GM12878 (cell line): ENCODE results near the gene GALNT17. TPM values are rescaled to one million over a fixed set of nuclear protein-coding genes. Genes with fewer than 3 reads are reported as not detected.

Source experiments
- ATAC-seq: fragments of 200-7000 bp; cut with Tn5 transposase; 3 replicates; pipeline ENCODE4 v1.9.1; 2020; ENCODE audit warnings: mild to moderate bottlenecking, moderate library complexity
- BruUV-seq: library from RNA; stranded (reverse); fragments of 400-500 nt; replicated peaks from 2 replicates; lab custom pipeline; 2021; lab: Mats Ljungman, UMichigan
- CTCF ChIA-PET: fragments of 300-600 bp; sonication (Branson Sonifier 250); formaldehyde crosslinking; extraction: SDS; loops from one replicate; lab custom pipeline; 2021; ENCODE audit warnings: inconsistent platforms; lab: Yijun Ruan, JAX
- POLR2A ChIA-PET: fragments of 350-600 bp; formaldehyde crosslinking; extraction: SDS; loops from one replicate; lab custom pipeline; 2021; ENCODE audit warnings: inconsistent platforms; lab: Charles Lee
- RAD21 ChIA-PET: fragments of 300-600 bp; sonication (Branson Sonifier 250); formaldehyde crosslinking; loops from one replicate; lab custom pipeline; 2023; ENCODE audit warnings: antibody characterized with exemption; ENCODE audit not compliant: unreplicated experiment; lab: Charles Lee
- SMC1A ChIA-PET: fragments of 300-600 bp; sonication (Branson Sonifier 250); formaldehyde crosslinking; loops from one replicate; lab custom pipeline; 2023; ENCODE audit not compliant: unreplicated experiment, uncharacterized antibody; lab: Charles Lee
- DNase-seq: peaks from one replicate; pipeline ENCODE4 v3.0.0-alpha.2; 2011; ENCODE audit warnings: low read depth, low spot score
- FAIRE-seq: peaks from 3 replicates; lab custom pipeline; 2011; peaks lifted over from hg19 to GRCh38; lab: Jason Lieb, UNC
- H2AFZ ChIP-seq: 2 replicates; pipeline ENCODE4 v1.6.0; 2011; ENCODE audit warnings: low read depth, low read length, control low read depth; ENCODE audit not compliant: control insufficient read depth
- H3K27ac ChIP-seq: 2 replicates; pipeline ENCODE4 v1.5.1; 2011; ENCODE audit warnings: control low read depth; ENCODE audit not compliant: control insufficient read depth, insufficient read depth
- H3K27me3 ChIP-seq, 2 experiments: replicated peaks in 1 of 2; 2 replicates each; pipeline versions ENCODE4 v1.6.0 to v1.6.1; 2011; ENCODE audit warnings: low read length in 1 of 2; ENCODE audit not compliant: control insufficient read depth in 2 of 2, insufficient read depth in 2 of 2
- H3K36me3 ChIP-seq, 2 experiments: 2 replicates each; pipeline ENCODE4 v1.5.1; 2011; ENCODE audit warnings: low read length in 1 of 2; ENCODE audit not compliant: control insufficient read depth in 2 of 2, insufficient read depth in 2 of 2
- H3K4me1 ChIP-seq: 2 replicates; pipeline ENCODE4 v1.6.1; 2011; ENCODE audit warnings: mild to moderate bottlenecking, low read length, moderate library complexity, mixed read lengths; ENCODE audit not compliant: control insufficient read depth, insufficient read depth
- H3K4me2 ChIP-seq: 2 replicates; pipeline ENCODE4 v1.6.0; 2011; ENCODE audit warnings: control low read depth; ENCODE audit not compliant: control insufficient read depth, insufficient read depth
- H3K4me3 ChIP-seq: fragments of 200-600 bp; sonication (generic); 2 replicates; pipeline ENCODE4 v1.5.1; 2016
- H3K79me2 ChIP-seq: 2 replicates; pipeline ENCODE4 v1.6.0; 2011; ENCODE audit warnings: low read length; ENCODE audit not compliant: control insufficient read depth, insufficient read depth
- H3K9ac ChIP-seq: 2 replicates; pipeline ENCODE4 v1.8.0; 2011; ENCODE audit warnings: low read length, control low read depth, mixed read lengths; ENCODE audit not compliant: control insufficient read depth, insufficient read depth
- H3K9me3 ChIP-seq: replicated peaks from 3 replicates; pipeline ENCODE4 v1.5.1; 2011; ENCODE audit warnings: mild to moderate bottlenecking, low read length; ENCODE audit not compliant: control insufficient read depth, insufficient read depth
- H4K20me1 ChIP-seq: 2 replicates; pipeline ENCODE4 v1.6.0; 2011; ENCODE audit not compliant: control insufficient read depth, insufficient read depth
- ETV6 ChIP-seq, 2 experiments: fragments of 450-650 bp in 1 of 2; IDR thresholded peaks in 1 of 2; conservative IDR thresholded peaks in 1 of 2; 2 replicates each; pipeline ENCODE4 v1.6.1; 2014; ENCODE audit warnings: antibody characterized with exemption in 1 of 2, borderline replicate concordance in 1 of 2, low read depth in 1 of 2, mild to moderate bottlenecking in 1 of 2, moderate library complexity in 1 of 2
- ZBTB40 ChIP-seq: fragments of 450-650 bp; IDR thresholded peaks from 2 replicates; pipeline ENCODE4 v1.6.1; 2016; ENCODE audit warnings: mild to moderate bottlenecking, moderate library complexity, borderline replicate concordance
- ZNF217 ChIP-seq: fragments of 450-650 bp; IDR thresholded peaks from 2 replicates; pipeline ENCODE4 v1.6.1; 2017; ENCODE audit warnings: antibody characterized with exemption, mild to moderate bottlenecking
- WGBS: methylation state at CpG from one replicate; pipeline ENCODE4 v1.1.6; 2016; ENCODE audit warnings: low lambda C conversion rate; ENCODE audit not compliant: insufficient replicate concordance, insufficient coverage; ENCODE audit errors: missing lambda C conversion rate; 5-methylcytosine and 5-hydroxymethylcytosine counted together
- in situ Hi-C: fragments of 300-500 bp; cut with MboI; formaldehyde crosslinking; loops from 9 replicates; pipeline ENCODE4 v1.14.3; 2018; ENCODE audit warnings: mixed read lengths
- intact Hi-C: fragments of 100-400 bp; cut with micrococcal nuclease; formaldehyde crosslinking; loops from one replicate; pipeline ENCODE4 v1.14.2; 2022; ENCODE audit not compliant: unreplicated experiment
- polyA plus RNA-seq, 11 experiments: library from polyadenylated mRNA; depleted of rRNA in 4 of 11; unstranded in 6 of 11; stranded (reverse) in 5 of 11; fragments of >200 nt; fragmentation: Nextera tagmentation in 4 of 11; fragmentation: Illumina TruSeq in 1 of 11; extraction: Ambion mirVana in 4 of 11; extraction: Trizol in 1 of 11; gene quantifications; 1 replicate in 1 of 11; 2 replicates in 10 of 11; pipeline versions ENCODE4 v1.2.1 to v1.2.3, GENCODE V29; 2011 to 2016; ENCODE audit warnings: inconsistent platforms in 2 of 11, missing spikeins in 2 of 11, low read depth in 1 of 11
- total RNA-seq, 4 experiments: library from RNA; depleted of rRNA in 3 of 4; stranded (reverse); fragments of >200 nt in 3 of 4; fragmentation: Illumina TruSeq in 1 of 4; extraction: Trizol in 1 of 4; gene quantifications; 2 replicates each; pipeline versions ENCODE4 v1.2.1 to v1.2.3, GENCODE V29; 2013 to 2021

The GALNT17 gene
- total and polyA plus RNA-seq, 10 of the 15 experiments (the other 5 are each of a cell fraction or from before 2014, with no cell fraction given), result 0.12 to 0.15 TPM; not detected in 8

GRCh38 chr7:71652510-71652909 lies 520.6 kb downstream of the GALNT17 start:
- Histone ChIP-seq H4K20me1 (no peaks in the 10 kb centered on the region), H3K9ac (no peak overlapping the region), H3K27ac (no peak overlapping the region), H3K27me3 (no peaks in the 10 kb centered on the region), H3K4me3 (no peak overlapping the region), H2AFZ (no peak overlapping the region), H3K4me2 (no peak overlapping the region), H3K4me1 (no peaks in the 10 kb centered on the region), H3K9me3 (no peaks in the 10 kb centered on the region; the same call in 2 of the 3 replicates), H3K36me3 (no peaks in the 10 kb centered on the region), H3K79me2 (no peaks in the 10 kb centered on the region)
- in situ Hi-C loops (no loop called here), intact Hi-C loops (no loop called here)
- BruUV-seq, result no TSS peak
- TF ChIP-seq ZBTB40, result no peak
- TF ChIP-seq ZNF217, result no peak
- TF ChIP-seq ETV6 (conservative IDR thresholded peaks at IDR 0.05 in 1 of 2, IDR thresholded peaks at IDR 0.05 in 1 of 2; ENCODE audit: borderline replicate concordance in 1 of 2, low read depth in 1 of 2), result no peak
- CTCF ChIA-PET, result no interaction called here
- FAIRE-seq (no peak), DNase-seq (no peak), ATAC-seq (no peak)
- RAD21 ChIA-PET, result interaction anchor here (0.6 kb wide), 1 partner anchor 143 kb away, joined by 4 read pairs; no protein-coding TSS in a partner anchor
- POLR2A ChIA-PET, result no interaction called here
- 34% methylated on average over 8 of the region's 8 CpGs for WGBS
- SMC1A ChIA-PET, result no interaction called here
